ENCODE results near the gene ENPP7.

The ENPP7 gene

GRCh38 chr17:79732254-79732653 lies 1.5 kb downstream of the ENPP7 start:
- DNase-seq (ENCODE audit: low spot score), result no peak

- no peak for DNase-seq (ENCODE audit: low spot score)
These were observed 2.3 kb downstream of the ENPP7 start for GRCh38 chr17:79732804-79733691.

GRCh38 chr17:79733692-79734070 lies 2.9 kb downstream of the ENPP7 start:
- DNase-seq (ENCODE audit: low spot score), result no peak

GRCh38 chr17:79735096-79735495 lies 4.4 kb downstream of the ENPP7 start:
- DNase-seq (ENCODE audit: low spot score), result no peak

DNA sequence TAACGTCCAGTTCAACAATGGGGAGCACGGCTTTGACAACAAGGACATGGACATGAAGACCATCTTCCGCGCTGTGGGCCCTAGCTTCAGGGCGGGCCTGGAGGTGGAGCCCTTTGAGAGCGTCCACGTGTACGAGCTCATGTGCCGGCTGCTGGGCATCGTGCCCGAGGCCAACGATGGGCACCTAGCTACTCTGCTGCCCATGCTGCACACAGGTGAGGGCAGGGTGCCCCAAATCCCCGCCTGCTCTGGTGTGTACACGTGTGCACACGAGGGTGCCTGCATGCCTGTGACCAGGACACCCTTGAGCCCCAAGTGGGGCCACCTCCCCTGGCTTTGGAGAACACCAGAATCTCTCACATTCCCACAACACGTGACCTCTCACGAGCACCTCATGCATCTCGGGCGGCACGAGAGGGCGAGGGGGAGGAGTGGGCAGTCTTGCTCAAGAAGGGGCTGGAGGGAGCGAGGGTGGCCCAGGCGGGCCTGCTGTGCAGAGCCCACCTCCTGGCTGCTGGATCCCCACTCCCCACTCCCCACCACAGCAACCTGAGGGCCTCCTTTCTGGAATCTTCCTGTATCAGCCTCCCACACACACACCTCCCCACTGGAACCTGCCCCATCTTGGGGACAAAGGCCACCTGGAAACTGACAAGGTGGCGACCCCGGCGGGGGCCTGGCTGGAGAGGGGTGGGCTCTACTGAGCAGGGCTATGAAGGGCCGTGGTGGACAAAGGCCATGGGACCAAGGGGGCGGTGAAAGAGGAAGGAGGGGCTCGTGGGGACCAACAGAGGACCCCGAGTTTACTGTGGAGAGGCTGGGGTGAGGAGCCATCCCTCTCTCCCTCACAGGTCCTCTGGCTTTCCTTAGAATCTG lies 6.5 kb downstream of the ENPP7 start:
- DNase-seq (ENCODE audit: low spot score), result no peak

DNA sequence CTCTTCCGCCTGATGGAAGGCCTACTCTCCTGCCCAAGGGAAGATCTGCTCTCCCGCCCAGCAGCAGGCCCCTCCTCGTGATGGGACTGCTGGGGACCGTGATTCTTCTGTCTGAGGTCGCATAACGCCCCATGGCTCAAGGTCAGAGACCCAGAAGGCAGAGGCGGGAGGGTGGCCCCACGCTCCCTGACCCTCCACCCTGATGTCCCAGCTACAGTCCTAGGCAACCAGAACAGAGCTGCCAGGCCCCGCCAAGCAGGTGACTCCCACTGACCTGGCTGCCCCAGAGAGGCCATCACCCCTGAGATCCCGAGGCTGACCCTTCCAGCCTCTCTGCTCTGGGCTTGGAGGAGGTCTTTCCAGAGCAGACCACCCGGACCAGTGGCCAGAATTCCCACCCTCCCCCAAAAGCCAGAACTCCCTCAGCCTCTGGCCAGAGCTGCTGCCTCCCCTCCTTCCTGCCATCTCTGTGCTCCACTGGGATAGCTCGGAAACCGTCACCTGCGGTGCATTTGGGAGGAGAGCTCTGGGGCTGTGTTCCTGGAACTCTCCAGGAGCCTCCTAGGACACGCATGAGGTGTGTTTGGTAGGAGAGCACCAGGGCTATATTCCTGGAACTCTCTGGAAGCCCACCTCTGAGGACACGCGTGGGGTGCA lies 7.3 kb downstream of the ENPP7 start:
- DNase-seq (ENCODE audit: low spot score), result no peak

DNA sequence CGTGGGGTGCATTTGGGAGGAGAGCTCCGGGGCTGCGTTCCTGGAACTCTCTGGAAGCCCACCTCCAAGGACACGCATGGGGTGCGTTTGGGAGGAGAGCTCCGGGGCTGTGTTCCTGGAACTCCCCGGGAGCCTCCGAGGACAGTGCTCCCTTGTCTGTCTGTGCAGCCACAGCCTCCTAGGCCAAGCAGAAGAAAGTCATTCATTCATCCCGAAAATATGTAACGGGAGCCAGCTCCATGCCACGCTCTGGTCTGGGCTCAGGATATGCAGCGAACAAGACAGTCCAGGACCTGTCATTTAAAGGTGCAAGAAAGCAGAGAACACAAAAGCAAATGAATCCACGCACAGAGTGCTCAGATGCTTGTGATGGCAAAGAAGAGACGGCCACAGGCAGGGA lies 7.9 kb downstream of the ENPP7 start:
- no peak for DNase-seq (ENCODE audit: low spot score)

DNA sequence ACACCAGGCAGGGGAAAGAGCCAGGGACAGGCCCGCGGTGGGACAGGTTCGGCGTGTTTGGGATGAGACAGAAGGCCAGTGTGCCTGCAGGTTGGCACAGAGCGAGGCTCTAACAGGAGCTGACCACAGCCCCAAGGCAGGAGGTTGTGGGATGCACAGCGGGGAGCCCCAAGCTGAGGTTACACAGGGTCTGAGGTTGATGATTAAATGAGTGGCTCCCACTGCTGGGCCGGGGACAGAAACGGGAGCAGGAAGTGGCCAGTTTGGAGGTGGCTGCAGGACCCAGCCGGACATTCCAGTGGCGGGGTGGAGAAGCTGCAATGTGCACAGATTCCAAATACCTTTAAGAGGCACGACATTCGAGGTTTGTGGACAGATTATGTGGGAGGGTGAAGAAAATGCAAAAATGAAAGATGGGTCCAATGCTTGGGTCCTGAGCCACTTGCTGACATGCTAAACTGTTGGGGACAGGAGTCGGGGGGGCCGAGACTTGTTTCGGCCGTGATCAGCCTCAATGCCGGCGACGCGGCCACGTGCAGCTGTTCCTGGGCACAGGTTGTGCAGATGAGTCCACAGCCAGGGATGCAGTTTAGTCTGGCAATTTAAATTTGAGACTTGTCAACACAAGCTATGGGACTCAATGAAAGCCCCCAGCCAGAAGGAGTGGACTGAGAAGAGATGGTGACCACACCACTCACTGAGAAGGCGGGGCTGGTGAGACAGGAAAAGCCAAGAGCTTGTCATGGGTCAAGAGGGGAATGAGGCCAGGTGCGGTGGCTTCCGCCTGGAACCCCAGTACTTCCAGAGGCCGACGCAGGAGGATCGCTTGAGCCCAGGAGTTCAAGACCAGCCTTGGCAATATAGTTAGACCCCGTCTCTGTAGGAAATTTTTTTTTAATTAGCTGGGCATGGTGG lies 8.7 kb downstream of the ENPP7 start:
- DNase-seq (ENCODE audit: low spot score), result no peak

GRCh38 chr17:79740413-79740812 lies 9.7 kb downstream of the ENPP7 start:
- DNase-seq (ENCODE audit: low spot score), result no peak

GRCh38 chr17:79741401-79741750 lies 10.6 kb downstream of the ENPP7 start:
- DNase-seq (ENCODE audit: low spot score), result no peak

DNA sequence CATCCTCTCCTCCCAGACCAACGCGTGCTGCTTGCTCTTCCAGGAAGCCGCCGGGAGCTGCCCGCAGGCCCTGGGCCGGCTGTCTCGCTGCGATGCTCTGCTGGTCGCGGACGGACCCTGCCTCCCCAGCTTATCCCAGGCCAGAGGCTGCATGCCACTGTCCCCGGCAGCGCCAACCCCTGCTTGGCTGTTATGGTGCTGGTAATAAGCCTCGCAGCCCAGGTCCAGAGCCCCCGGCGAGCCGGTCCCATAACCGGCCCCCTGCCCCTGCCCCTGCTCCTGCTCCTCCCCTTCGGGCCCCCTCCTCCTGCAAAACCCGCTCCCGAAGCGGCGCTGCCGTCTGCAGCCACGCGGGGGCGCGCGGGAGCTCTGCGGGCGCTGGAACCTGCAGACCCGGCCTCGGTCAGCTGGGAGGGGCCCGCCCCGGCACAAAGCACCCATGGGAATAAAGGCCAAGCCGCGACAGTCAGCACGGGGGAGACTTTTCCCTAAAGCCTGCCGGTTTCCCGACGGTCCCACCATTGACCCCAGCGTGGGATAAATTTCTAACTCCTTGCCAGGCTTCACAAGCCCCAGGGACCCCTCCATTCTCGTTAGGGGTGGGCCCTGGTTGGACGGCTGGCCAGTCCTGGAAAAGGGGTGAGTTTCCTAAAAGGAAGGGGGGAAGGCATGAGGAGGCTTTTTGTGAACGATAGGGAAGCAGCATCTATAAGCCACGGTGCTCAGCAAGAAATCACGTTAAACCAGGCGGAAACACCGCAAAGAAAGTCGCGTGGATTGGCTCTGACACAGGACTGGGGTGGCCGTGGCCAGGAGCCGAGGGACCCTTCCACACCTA lies 11.2 kb downstream of the ENPP7 start:
- DNase-seq (ENCODE audit: low spot score), result peak; percentile 97

GRCh38 chr17:79742589-79742918 lies 11.8 kb downstream of the ENPP7 start:
- DNase-seq (ENCODE audit: low spot score), result no peak

DNA sequence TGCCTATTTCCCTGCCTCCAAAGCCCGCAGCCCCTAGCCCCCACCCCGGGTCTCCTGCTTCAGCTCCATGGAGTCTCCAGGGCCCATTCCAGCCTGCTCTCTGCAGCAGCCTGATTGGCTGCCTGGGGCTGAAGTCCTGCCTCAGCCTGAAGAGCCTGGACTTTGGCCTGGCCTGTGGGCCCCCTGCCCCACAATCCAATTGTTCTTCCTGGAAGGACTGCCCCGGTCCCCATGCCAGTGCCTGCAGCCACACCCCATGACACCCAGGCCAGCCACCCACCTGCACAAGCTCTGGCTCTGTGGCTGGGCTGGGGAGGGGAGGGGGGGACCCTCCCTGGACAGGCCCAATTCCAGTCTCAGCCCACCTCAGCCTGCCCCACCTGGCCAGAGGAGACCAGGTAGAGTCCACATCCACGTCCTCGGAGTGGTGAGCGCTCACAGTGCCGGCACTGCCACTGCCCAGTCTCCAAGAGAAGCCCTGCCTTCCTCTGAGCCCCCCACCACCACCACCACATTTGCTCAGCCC lies 12.3 kb downstream of the ENPP7 start:
- DNase-seq (ENCODE audit: low spot score), result peak; percentile 64

DNA sequence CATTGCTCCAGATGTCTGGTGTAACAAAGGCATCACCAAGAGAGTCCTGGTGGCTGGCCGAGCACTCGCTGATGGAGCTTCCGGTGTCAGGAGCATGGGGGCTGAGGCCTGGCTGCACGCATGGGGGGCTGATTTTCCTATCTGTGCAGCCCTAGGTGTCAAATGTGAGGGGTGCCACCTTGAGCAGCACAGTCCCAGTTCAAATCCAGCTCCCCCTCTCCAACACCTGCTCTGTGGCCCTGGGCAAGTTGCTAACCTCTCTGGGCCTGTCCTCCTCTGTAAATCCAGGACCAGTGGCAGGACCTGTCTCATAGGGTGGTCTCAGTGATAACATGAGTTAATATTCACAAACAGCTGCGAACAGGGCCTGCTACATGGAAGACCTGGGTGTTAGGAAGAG lies 12.9 kb downstream of the ENPP7 start:
- DNase-seq (ENCODE audit: low spot score), result no peak

DNA sequence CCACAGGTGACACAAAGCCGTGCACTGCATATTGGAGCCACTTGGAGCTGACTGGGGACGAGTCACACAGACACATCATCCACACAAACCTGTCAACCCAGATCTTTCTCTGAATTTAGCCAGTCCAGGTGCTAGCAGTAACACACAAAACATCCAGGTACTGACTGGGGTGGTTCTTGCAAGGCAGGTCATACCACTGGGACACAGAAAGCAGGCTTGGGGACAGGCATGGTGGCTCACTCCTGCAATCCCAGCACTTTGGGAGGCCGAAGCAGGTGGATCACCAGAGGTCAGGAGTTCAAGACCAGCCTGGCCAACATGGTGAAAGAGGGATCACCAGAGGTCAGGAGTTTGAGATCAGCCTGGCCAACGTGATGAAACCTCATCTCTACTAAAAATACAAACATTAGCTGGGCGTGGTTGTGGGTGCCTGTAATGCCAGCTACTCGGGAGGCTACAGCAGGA lies 14.9 kb downstream of the ENPP7 start:
- DNase-seq (ENCODE audit: low spot score), result no peak

DNA sequence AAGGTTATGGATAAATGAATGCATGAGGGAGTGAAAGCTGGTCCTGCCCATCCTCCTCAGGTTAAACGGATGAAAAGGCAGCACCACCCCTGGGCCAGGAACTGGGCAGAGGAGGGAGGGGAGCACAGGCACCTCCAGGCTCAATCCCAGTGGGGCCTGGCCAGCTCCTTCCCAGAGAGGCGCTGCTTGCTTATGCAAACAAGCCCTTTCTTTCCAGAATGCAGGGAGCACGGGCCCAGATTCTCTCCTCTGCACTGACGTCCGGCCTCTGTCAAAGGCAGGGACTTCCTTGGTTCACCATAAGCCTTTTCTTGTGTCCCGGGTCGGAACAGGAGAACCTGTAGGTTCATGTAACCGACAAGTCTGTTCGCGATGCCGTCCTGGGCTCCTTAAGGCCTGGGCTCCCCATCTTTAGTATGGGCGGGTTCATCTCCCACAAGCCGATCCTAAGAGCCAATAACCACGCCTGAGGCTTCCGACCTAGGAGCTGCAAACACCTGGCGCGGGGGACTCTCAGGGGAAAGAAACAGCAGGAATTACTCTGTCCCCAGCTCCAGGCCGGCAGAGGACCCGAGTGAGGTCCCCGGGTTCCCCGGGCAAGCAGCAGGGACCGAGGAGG lies 16.3 kb downstream of the ENPP7 start:
- DNase-seq (ENCODE audit: low spot score), result no peak

- DNase-seq (ENCODE audit: low spot score), result peak; percentile 81
These were observed 17.0 kb downstream of the ENPP7 start for GRCh38 chr17:79747508-79748294.

DNA sequence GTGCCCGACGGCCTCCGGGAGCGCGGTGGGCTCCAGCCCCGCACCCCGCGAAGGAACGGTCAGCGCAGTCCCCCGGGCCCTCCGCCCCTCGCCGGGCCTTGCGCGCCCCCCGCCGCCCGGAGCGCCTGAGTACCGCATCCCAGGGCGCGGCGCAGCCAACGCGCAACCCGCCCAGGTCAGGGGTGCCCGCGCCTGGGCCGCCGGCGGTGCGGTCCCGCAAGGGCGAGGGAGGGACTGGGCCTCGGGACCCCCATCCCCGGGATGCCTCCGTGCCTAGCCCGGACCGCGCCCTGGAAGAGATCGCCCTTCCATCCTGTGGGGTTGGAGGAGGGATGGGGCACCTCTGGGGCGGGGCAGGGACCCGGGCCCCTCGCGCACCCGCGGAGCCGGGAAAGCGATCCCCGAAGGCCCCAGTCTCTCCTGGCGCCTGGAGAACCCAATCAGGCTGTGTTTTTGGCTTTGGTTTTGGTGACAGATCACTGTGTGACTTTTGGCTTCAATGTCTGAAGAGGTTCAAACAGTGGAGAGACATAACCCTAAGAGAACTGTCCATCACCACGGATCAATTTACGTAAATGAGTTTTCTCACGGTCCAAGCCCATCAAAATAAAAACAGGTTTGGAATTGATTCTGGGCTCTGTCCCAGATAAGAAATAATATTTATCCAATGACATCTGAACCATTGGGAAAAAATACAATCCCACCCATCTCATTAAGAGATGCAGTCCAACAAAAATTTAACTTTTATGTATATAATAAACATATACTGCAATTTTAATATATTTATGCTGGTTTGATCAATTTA lies 17.8 kb downstream of the ENPP7 start:
- DNase-seq (ENCODE audit: low spot score), result no peak
